ENCODE data around the gene RABAC1.
"Not testable (repeated sequence)": the region's sequence is repeated elsewhere in the genome, so short reads cannot be mapped to it uniquely, and the experiment has no call there.

Gene RABAC1

GRCh38 chr19:41918653-41919244 is 40.4 kb downstream of the RABAC1 start:
- H3K4me1 ChIP-seq, result peaks cover 29% of the 10 kb centered on the region
- H3K27me3 ChIP-seq, result peaks cover 74% of the 10 kb centered on the region
- H3K9me3 ChIP-seq, result no peaks in the 10 kb centered on the region
- no peak overlapping the region for H3K4me2 ChIP-seq
- no peak for TF ChIP-seq Cebpa-rat (IDR thresholded peaks at IDR 0.05)
- no peaks in the 10 kb centered on the region for H3K36me3 ChIP-seq
- no peak overlapping the region for H3K27ac ChIP-seq
- no peak overlapping the region for H3K9ac ChIP-seq
- H3K4me3 ChIP-seq, result no peak overlapping the region
- peaks cover 11% of the 10 kb centered on the region for H4K20me1 ChIP-seq

GRCh38 chr19:41918095-41918494 is 41.0 kb downstream of the RABAC1 start:
- Histone ChIP-seq H3K27ac (no peak overlapping the region), H3K4me3 (no peak overlapping the region), H3K9me3 (no peaks in the 10 kb centered on the region), H3K4me2 (no peak overlapping the region), H3K27me3 (peaks cover 77% of the 10 kb centered on the region), H3K9ac (no peak overlapping the region), H3K36me3 (no peaks in the 10 kb centered on the region), H3K4me1 (peaks cover 29% of the 10 kb centered on the region), H4K20me1 (peaks cover 18% of the 10 kb centered on the region)
- no peak for TF ChIP-seq Cebpa-rat (IDR thresholded peaks at IDR 0.05)

GRCh38 chr19:41917676-41918075 is 41.4 kb downstream of the RABAC1 start:
- no peak overlapping the region for H3K4me3 ChIP-seq
- no peak for TF ChIP-seq Cebpa-rat (IDR thresholded peaks at IDR 0.05)
- no peak overlapping the region for H3K9ac ChIP-seq
- H3K9me3 ChIP-seq, result no peaks in the 10 kb centered on the region
- H3K27me3 ChIP-seq, result peaks cover 77% of the 10 kb centered on the region
- H3K27ac ChIP-seq, result no peak overlapping the region
- H3K4me2 ChIP-seq, result no peak overlapping the region
- peaks cover 18% of the 10 kb centered on the region for H4K20me1 ChIP-seq
- no peaks in the 10 kb centered on the region for H3K36me3 ChIP-seq
- peaks cover 29% of the 10 kb centered on the region for H3K4me1 ChIP-seq

GRCh38 chr19:41915776-41916414 is 43.2 kb downstream of the RABAC1 start:
- H3K36me3 ChIP-seq, result no peaks in the 10 kb centered on the region; the same call in 1 of the 2 replicates
- peak overlapping the region; percentile 73; the same call in 1 of the 2 replicates for H3K4me2 ChIP-seq
- peaks cover 31% of the 10 kb centered on the region for H3K4me1 ChIP-seq
- TF ChIP-seq Cebpa-rat (IDR thresholded peaks at IDR 0.05), result no peak
- H3K4me3 ChIP-seq, result peak overlapping the region; percentile 51; the same call in 1 of the 2 replicates
- H3K27ac ChIP-seq, result no peak overlapping the region
- peaks cover 77% of the 10 kb centered on the region for H3K27me3 ChIP-seq
- no peaks in the 10 kb centered on the region for H3K9me3 ChIP-seq
- no peak overlapping the region for H3K9ac ChIP-seq
- peaks cover 35% of the 10 kb centered on the region for H4K20me1 ChIP-seq

GRCh38 chr19:41915021-41915775 is 43.9 kb downstream of the RABAC1 start:
- peaks cover 77% of the 10 kb centered on the region for H3K27me3 ChIP-seq
- peaks cover 24% of the 10 kb centered on the region for H3K4me1 ChIP-seq
- peaks cover 42% of the 10 kb centered on the region for H4K20me1 ChIP-seq
- H3K36me3 ChIP-seq, result peaks cover 3% of the 10 kb centered on the region; the same call in 1 of the 2 replicates
- peak overlapping the region; percentile 51; the same call in 1 of the 2 replicates for H3K4me3 ChIP-seq
- H3K9ac ChIP-seq, result no peak overlapping the region
- no peak for TF ChIP-seq Cebpa-rat (IDR thresholded peaks at IDR 0.05)
- H3K27ac ChIP-seq, result no peak overlapping the region
- H3K4me2 ChIP-seq, result peak overlapping the region; percentile 73
- H3K9me3 ChIP-seq, result no peaks in the 10 kb centered on the region

- not testable (repeated sequence) for H3K9ac ChIP-seq, H3K36me3 ChIP-seq, H3K4me2 ChIP-seq, H3K27ac ChIP-seq, H3K4me3 ChIP-seq, H3K9me3 ChIP-seq
- Histone ChIP-seq H4K20me1 (peaks cover 49% of the 10 kb centered on the region), H3K27me3 (peaks cover 76% of the 10 kb centered on the region), H3K4me1 (peaks cover 22% of the 10 kb centered on the region)
Observed at GRCh38 chr19:41914424-41914834, 44.7 kb downstream of the RABAC1 start.

- Histone ChIP-seq H3K36me3 (peaks cover 3% of the 10 kb centered on the region; the same call in 1 of the 2 replicates), H3K4me2 (no peak overlapping the region), H3K4me1 (peaks cover 22% of the 10 kb centered on the region), H4K20me1 (peaks cover 56% of the 10 kb centered on the region), H3K4me3 (no peak overlapping the region), H3K9me3 (no peaks in the 10 kb centered on the region), H3K27ac (no peak overlapping the region), H3K27me3 (peaks cover 76% of the 10 kb centered on the region), H3K9ac (no peak overlapping the region)
- TF ChIP-seq Cebpa-rat (IDR thresholded peaks at IDR 0.05), result no peak
Observed at GRCh38 chr19:41913538-41914423, 45.3 kb downstream of the RABAC1 start.

- peaks cover 22% of the 10 kb centered on the region for H3K4me1 ChIP-seq
- peaks cover 8% of the 10 kb centered on the region for H3K36me3 ChIP-seq
- no peak overlapping the region for H3K27ac ChIP-seq
- no peak overlapping the region for H3K4me3 ChIP-seq
- H3K27me3 ChIP-seq, result peaks cover 76% of the 10 kb centered on the region
- no peak overlapping the region for H3K4me2 ChIP-seq
- peaks cover 63% of the 10 kb centered on the region for H4K20me1 ChIP-seq
- no peak for TF ChIP-seq Cebpa-rat (IDR thresholded peaks at IDR 0.05)
- no peak overlapping the region for H3K9ac ChIP-seq
- H3K9me3 ChIP-seq, result no peaks in the 10 kb centered on the region
Observed at GRCh38 chr19:41912899-41913537, 46.1 kb downstream of the RABAC1 start.

Measured in BLaER1 (cell line).